ENCODE data around the gene SLC44A1. TPM values are rescaled to one million over a fixed set of nuclear protein-coding genes. Genes with fewer than 3 reads are reported as not detected.

The SLC44A1 gene
- polyA plus RNA-seq, 2 of the 4 experiments (the other 2 are of a cell fraction), result 19.6 to 27.2 TPM

DNA sequence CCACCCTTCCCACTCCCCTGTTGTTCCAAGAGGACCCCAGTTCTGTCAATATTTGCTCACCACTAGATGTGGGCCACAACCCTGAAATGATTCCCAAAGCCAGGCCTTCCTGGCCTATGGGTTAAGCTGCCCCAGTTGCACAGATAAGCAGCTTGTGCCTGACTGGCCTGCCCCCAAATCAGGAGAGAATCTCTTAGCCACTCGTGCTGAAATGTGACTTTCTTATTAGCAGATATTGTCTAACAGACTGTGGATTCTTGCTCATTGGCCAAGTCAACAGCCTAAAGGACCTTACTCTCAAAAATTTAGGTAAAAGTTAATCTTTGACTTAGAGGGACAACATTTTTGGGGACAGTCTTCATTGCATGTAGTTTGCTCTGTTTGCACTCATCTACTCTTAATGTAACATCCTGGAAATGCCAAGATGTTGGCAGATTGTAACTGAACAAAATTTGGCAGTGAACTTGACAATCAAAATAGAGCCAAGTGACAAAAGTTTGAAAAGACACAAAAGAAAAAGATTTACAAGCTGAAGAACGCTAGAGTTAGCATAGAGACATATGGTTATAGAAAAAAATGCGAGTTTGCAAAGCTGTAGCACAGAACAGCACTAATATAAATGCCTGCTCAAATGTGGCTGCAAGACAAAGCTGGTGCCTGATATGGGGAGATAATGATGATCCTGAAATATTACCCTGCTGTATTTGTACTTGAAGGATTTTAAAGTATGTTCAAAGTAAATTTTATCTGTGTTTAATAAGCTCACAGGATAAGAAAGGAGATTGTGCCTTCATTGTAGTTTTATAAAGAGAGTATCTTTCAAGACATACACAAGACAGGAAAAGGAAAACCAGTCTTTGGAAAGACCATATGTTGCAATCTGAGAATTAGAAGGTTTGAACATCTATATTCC, 174.4 kb downstream of the SLC44A1 start:
- no peak overlapping the region for H3K27ac ChIP-seq
- ChIA-PET POLR2A (no interaction called here), CTCF (interaction anchor here (0.6 to 12.2 kb wide), 7 partner anchors 13 to 649 kb away, joined by 3 to 185 read pairs (median 3); no protein-coding TSS in a partner anchor)
- H3K4me2 ChIP-seq, result no peak overlapping the region
- FAIRE-seq, result no peak
- H3K9me3 ChIP-seq, result no peaks in the 10 kb centered on the region
- no peak for TF ChIP-seq RNF2 (IDR thresholded peaks at IDR 0.05; ENCODE audit: borderline replicate concordance, low read depth)
- TF ChIP-seq KDM5A (IDR thresholded peaks at IDR 0.05), result no peak
- TF ChIP-seq CBX2 (IDR thresholded peaks at IDR 0.05; ENCODE audit: borderline replicate concordance, low read depth), result no peak
- TF ChIP-seq, protein P1, sequence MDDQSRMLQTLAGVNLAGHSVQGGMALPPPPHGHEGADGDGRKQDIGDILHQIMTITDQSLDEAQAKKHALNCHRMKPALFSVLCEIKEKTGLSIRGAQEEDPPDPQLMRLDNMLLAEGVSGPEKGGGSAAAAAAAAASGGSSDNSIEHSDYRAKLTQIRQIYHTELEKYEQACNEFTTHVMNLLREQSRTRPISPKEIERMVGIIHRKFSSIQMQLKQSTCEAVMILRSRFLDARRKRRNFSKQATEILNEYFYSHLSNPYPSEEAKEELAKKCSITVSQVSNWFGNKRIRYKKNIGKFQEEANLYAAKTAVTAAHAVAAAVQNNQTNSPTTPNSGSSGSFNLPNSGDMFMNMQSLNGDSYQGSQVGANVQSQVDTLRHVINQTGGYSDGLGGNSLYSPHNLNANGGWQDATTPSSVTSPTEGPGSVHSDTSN (IDR thresholded peaks at IDR 0.05), result no peak
- TF ChIP-seq FOSL2 (IDR thresholded peaks at IDR 0.05), result no peak
- no peak for TF ChIP-seq FOSL2 (CRISPR knock-in tag; IDR thresholded peaks at IDR 0.05)
- TF ChIP-seq ESRRA (IDR thresholded peaks at IDR 0.05; ENCODE audit: borderline replicate concordance, low read length), result no peak
- no peak for TF ChIP-seq HOXB13 (CRISPR knock-in tag; IDR thresholded peaks at IDR 0.05; ENCODE audit: low read depth)
- no peak for TF ChIP-seq TFCP2L1 (CRISPR knock-in tag; IDR thresholded peaks at IDR 0.05)
- TF ChIP-seq EHMT2 (IDR thresholded peaks at IDR 0.05; ENCODE audit: low read depth), result no peak
- no peak for TF ChIP-seq TP53 (CRISPR knock-in tag; IDR thresholded peaks at IDR 0.05)
- TF ChIP-seq HDAC2 (IDR thresholded peaks at IDR 0.05), result no peak
- TF ChIP-seq HMGXB4 (CRISPR knock-in tag; IDR thresholded peaks at IDR 0.05; ENCODE audit: borderline replicate concordance), result no peak
- TF ChIP-seq, protein P2, sequence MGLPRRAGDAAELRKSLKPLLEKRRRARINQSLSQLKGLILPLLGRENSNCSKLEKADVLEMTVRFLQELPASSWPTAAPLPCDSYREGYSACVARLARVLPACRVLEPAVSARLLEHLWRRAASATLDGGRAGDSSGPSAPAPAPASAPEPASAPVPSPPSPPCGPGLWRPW (IDR thresholded peaks at IDR 0.05), result no peak
- H3K4me1 ChIP-seq, result peaks cover 5% of the 10 kb centered on the region; the same call in 1 of the 3 replicates
- DNase-seq (ENCODE audit: low read depth in 1 of 2, low spot score in 1 of 2), result no peak
- no peak overlapping the region for H3K4me3 ChIP-seq
- WGBS (ENCODE audit: missing lambda C conversion rate), result 44% methylated on average over 3 of the region's 3 CpGs
- no peak for ATAC-seq

GRCh38 chr9:105419816-105420597, 175.6 kb downstream of the SLC44A1 start:
- Histone ChIP-seq H3K4me1 (peaks cover 3% of the 10 kb centered on the region; the same call in 1 of the 3 replicates), H3K27ac (no peak overlapping the region), H3K9me3 (no peaks in the 10 kb centered on the region), H3K4me2 (no peak overlapping the region), H3K4me3 (no peak overlapping the region)
- ATAC-seq, result no peak
- DNase-seq (ENCODE audit: low read depth in 1 of 2, low spot score in 1 of 2), result no peak
- WGBS (ENCODE audit: missing lambda C conversion rate), result 91% methylated on average over 10 of the region's 10 CpGs
- no peak for FAIRE-seq
- TF ChIP-seq KDM5A (IDR thresholded peaks at IDR 0.05), result no peak
- TF ChIP-seq ESRRA (IDR thresholded peaks at IDR 0.05; ENCODE audit: borderline replicate concordance, low read length), result no peak
- no peak for TF ChIP-seq ZC3H11A (IDR thresholded peaks at IDR 0.05)
- TF ChIP-seq ELK1 (IDR thresholded peaks at IDR 0.05; ENCODE audit: low read depth, low read length), result no peak
- no peak for TF ChIP-seq JUN (IDR thresholded peaks at IDR 0.05)
- TF ChIP-seq REST (IDR thresholded peaks at IDR 0.05), result no peak
- TF ChIP-seq, protein P3, sequence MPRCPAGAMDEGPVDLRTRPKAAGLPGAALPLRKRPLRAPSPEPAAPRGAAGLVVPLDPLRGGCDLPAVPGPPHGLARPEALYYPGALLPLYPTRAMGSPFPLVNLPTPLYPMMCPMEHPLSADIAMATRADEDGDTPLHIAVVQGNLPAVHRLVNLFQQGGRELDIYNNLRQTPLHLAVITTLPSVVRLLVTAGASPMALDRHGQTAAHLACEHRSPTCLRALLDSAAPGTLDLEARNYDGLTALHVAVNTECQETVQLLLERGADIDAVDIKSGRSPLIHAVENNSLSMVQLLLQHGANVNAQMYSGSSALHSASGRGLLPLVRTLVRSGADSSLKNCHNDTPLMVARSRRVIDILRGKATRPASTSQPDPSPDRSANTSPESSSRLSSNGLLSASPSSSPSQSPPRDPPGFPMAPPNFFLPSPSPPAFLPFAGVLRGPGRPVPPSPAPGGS (IDR thresholded peaks at IDR 0.05), result no peak
- TF ChIP-seq TFCP2L1 (CRISPR knock-in tag; IDR thresholded peaks at IDR 0.05), result no peak
- TF ChIP-seq JUNB (IDR thresholded peaks at IDR 0.05), result no peak
- TF ChIP-seq NFE2L2 (conservative IDR thresholded peaks at IDR 0.05; ENCODE audit: low read length), result no peak
- ChIA-PET POLR2A (no interaction called here), CTCF (interaction anchor here (0.6 to 12.2 kb wide), 6 partner anchors 9 to 651 kb away, joined by 3 to 185 read pairs (median 4); no protein-coding TSS in a partner anchor)
